ENCODE measurements around the gene CIDEA. TPM values are rescaled to one million over a fixed set of nuclear protein-coding genes. Genes with fewer than 3 reads are reported as not detected.

CIDEA gene
- total RNA-seq, 1 experiment from 2014 or later, result 0.50 TPM

DNA sequence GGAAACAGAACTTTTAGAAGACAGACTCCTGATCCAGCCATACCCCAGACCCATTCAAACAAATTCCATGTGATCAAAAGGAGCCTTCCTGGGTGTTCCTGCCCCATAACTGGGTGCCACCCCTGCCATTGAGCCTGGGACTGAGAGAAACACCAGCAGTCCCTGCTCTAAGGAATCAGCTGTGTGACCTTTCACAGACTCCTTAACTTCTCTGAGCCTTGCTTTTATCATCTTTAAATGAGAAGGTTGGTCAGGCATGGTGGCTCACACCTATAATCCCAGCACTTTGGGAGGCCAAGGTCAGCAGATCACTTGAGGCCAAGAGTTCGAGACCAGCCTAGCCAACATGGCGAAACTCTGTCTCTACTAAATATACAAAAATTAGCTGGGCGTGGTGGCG is 20.6 kb downstream of the CIDEA start:
- 0 out of 2 replicates have a peak, but pooled peaks have one; percentile 22 for TF ChIP-seq GTF2I (CRISPR knock-in tag; conservative IDR thresholded peaks at IDR 0.05)
- TF ChIP-seq SOX15 (CRISPR knock-in tag; IDR thresholded peaks at IDR 0.05), result no peak
- H3K9me3 Mint-ChIP-seq, result no peaks in the 10 kb centered on the region
- no peaks in the 10 kb centered on the region for H3K36me3 Mint-ChIP-seq
- H3K27ac Mint-ChIP-seq, result no peak overlapping the region
- H3K4me3 Mint-ChIP-seq, result no peak overlapping the region
- H3K27me3 Mint-ChIP-seq (ENCODE audit: low read depth), result no peaks in the 10 kb centered on the region; the same call in 1 of the 2 replicates
- DNase-seq (ENCODE audit: low spot score) (no peak), ATAC-seq (no peak)
- peaks cover 22% of the 10 kb centered on the region for H3K4me1 Mint-ChIP-seq
- ChIA-PET CTCF (no interaction called here), POLR2A (no interaction called here)

GRCh38 chr18:12276736-12277554 is 22.8 kb downstream of the CIDEA start:
- ATAC-seq, result no peak
- CTCF ChIA-PET, result interaction anchor here (1.3 to 2.9 kb wide), 3 partner anchors 11 to 51 kb away, joined by 3 to 56 read pairs (median 6); no protein-coding TSS in a partner anchor
- H3K9me3 Mint-ChIP-seq, result no peaks in the 10 kb centered on the region

DNA sequence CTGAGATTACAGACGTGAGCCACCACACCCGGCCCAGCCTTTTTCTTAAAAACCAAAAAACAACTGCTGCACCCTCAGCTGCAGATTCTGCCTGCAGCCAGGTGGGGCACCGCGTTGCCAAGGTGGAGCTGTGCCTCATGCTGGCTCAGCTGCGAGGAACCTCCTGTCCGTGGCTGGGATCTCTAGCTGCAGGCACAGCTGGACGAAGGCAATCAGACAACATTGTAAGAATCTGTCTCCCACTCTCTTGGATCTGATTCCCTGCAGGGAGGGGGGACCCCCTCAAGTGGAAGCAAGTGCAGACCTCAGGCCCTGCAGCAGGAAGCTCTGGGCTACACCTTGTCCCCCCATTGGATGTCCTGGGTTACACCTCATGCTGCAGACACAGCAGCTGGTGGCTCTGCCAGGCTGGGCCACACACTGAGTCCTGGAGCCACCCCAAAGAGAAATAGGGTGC is 24.1 kb downstream of the CIDEA start:
- CTCF ChIA-PET, result interaction anchor here (0.6 to 3.3 kb wide), 15 partner anchors 10 to 326 kb away, joined by 3 to 56 read pairs (median 6); partner anchors contain the start of gene AFG3L2
- no peaks in the 10 kb centered on the region for H3K9me3 Mint-ChIP-seq
- no peaks in the 10 kb centered on the region; the same call in 1 of the 2 replicates for H3K27me3 Mint-ChIP-seq (ENCODE audit: low read depth)
- TF ChIP-seq TP53 (CRISPR knock-in tag; IDR thresholded peaks at IDR 0.05), result no peak
- no peak for TF ChIP-seq ESRRA (CRISPR knock-in tag; IDR thresholded peaks at IDR 0.05; ENCODE audit: borderline replicate concordance)
- TF ChIP-seq CTCF (IDR thresholded peaks at IDR 0.05), result no peak
- TF ChIP-seq GABPB1 (CRISPR knock-in tag; IDR thresholded peaks at IDR 0.05), result 0 out of 2 replicates have a peak, but pooled peaks have one; percentile 27
- no peak for TF ChIP-seq ZNF416 (CRISPR knock-in tag; IDR thresholded peaks at IDR 0.05)
- TF ChIP-seq, protein P1, sequence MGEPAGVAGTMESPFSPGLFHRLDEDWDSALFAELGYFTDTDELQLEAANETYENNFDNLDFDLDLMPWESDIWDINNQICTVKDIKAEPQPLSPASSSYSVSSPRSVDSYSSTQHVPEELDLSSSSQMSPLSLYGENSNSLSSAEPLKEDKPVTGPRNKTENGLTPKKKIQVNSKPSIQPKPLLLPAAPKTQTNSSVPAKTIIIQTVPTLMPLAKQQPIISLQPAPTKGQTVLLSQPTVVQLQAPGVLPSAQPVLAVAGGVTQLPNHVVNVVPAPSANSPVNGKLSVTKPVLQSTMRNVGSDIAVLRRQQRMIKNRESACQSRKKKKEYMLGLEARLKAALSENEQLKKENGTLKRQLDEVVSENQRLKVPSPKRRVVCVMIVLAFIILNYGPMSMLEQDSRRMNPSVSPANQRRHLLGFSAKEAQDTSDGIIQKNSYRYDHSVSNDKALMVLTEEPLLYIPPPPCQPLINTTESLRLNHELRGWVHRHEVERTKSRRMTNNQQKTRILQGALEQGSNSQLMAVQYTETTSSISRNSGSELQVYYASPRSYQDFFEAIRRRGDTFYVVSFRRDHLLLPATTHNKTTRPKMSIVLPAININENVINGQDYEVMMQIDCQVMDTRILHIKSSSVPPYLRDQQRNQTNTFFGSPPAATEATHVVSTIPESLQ (CRISPR knock-in tag; IDR thresholded peaks at IDR 0.05), result no peak
- no peak for TF ChIP-seq ATF3 (CRISPR knock-in tag; conservative IDR thresholded peaks at IDR 0.05)
- TF ChIP-seq KAT7 (CRISPR knock-in tag; IDR thresholded peaks at IDR 0.05; ENCODE audit: borderline replicate concordance), result no peak
- TF ChIP-seq FOXK1 (CRISPR knock-in tag; IDR thresholded peaks at IDR 0.05), result no peak
- TF ChIP-seq MLX (CRISPR knock-in tag; IDR thresholded peaks at IDR 0.05), result no peak

More at GRCh38 chr18:12276736-12277554, 22.8 kb downstream of the CIDEA start:
- POLR2A ChIA-PET, result interaction anchor here (0.6 kb wide), 1 partner anchor 32 kb away, joined by 3 read pairs; no protein-coding TSS in a partner anchor
- H3K27me3 Mint-ChIP-seq (ENCODE audit: low read depth), result no peaks in the 10 kb centered on the region; the same call in 1 of the 2 replicates
- no peak for DNase-seq (ENCODE audit: low spot score)
- TF ChIP-seq TP53 (CRISPR knock-in tag; IDR thresholded peaks at IDR 0.05) (no peak), CTCF (IDR thresholded peaks at IDR 0.05) (no peak), SP1 (CRISPR knock-in tag; conservative IDR thresholded peaks at IDR 0.05) (no peak), ATF3 (CRISPR knock-in tag; conservative IDR thresholded peaks at IDR 0.05) (no peak), PRRX2 (CRISPR knock-in tag; IDR thresholded peaks at IDR 0.05) (no peak), ZBTB43 (CRISPR knock-in tag; IDR thresholded peaks at IDR 0.05) (no peak), ESRRA (CRISPR knock-in tag; IDR thresholded peaks at IDR 0.05; ENCODE audit: borderline replicate concordance) (no peak), CREB1 (CRISPR knock-in tag; IDR thresholded peaks at IDR 0.05) (no peak), ELF4 (CRISPR knock-in tag; IDR thresholded peaks at IDR 0.05; ENCODE audit: low read depth) (no peak), GTF2I (CRISPR knock-in tag; conservative IDR thresholded peaks at IDR 0.05) (no peak), ZNF232 (CRISPR knock-in tag; IDR thresholded peaks at IDR 0.05) (no peak)
- no peak overlapping the region for H3K27ac Mint-ChIP-seq
- peaks cover 23% of the 10 kb centered on the region for H3K4me1 Mint-ChIP-seq
- no peak overlapping the region for H3K4me3 Mint-ChIP-seq
- no peaks in the 10 kb centered on the region for H3K36me3 Mint-ChIP-seq

More for the DNA sequence above, 24.1 kb downstream of the CIDEA start:
- H3K4me1 Mint-ChIP-seq, result peaks cover 30% of the 10 kb centered on the region
- POLR2A ChIA-PET, result interaction anchor here (1.0 to 2.1 kb wide), 3 partner anchors 9 to 24 kb away, joined by 5 to 10 read pairs (median 9); partner anchors contain the start of gene CIDEA
- H3K36me3 Mint-ChIP-seq, result no peaks in the 10 kb centered on the region
- peak; percentile 49 for DNase-seq (ENCODE audit: low spot score)
- no peak overlapping the region for H3K4me3 Mint-ChIP-seq
- ATAC-seq, result peak; percentile 32
- H3K27ac Mint-ChIP-seq, result no peak overlapping the region
